ENCODE results near the gene APOBEC2. TPM values are rescaled to one million over a fixed set of nuclear protein-coding genes. Genes with fewer than 3 reads are reported as not detected.
"Not testable (repeated sequence)": the region's sequence is repeated elsewhere in the genome, so short reads cannot be mapped to it uniquely, and the experiment has no call there.

APOBEC2 gene
- total RNA-seq = not detected

- no peak for DNase-seq (ENCODE audit: low spot score)
Observed at GRCh38 chr6:41053041-41053440, at the start of gene APOBEC2. TSS of gene APOBEC2 (plus strand) at chr6:41053202. CDS start at chr6:41053348, 146 bp downstream.

GRCh38 chr6:41006217-41006616 is 46.8 kb upstream of the APOBEC2 start:
- DNase-seq (ENCODE audit: low spot score) = peak; percentile 61

GRCh38 chr6:41006980-41007379 is 46.0 kb upstream of the APOBEC2 start:
- not testable (repeated sequence) for DNase-seq (ENCODE audit: low spot score)

- DNase-seq (ENCODE audit: low spot score) = no peak
Observed at GRCh38 chr6:41008011-41008410, 45.0 kb upstream of the APOBEC2 start.

- no peak for DNase-seq (ENCODE audit: low spot score)
Observed at GRCh38 chr6:41009669-41010068, 43.3 kb upstream of the APOBEC2 start.

GRCh38 chr6:41011673-41012072 is 41.3 kb upstream of the APOBEC2 start:
- DNase-seq (ENCODE audit: low spot score) = no peak

GRCh38 chr6:41013466-41014153 is 39.4 kb upstream of the APOBEC2 start:
- peak; percentile 47 for DNase-seq (ENCODE audit: low spot score)

- no peak for DNase-seq (ENCODE audit: low spot score)
Observed at GRCh38 chr6:41014780-41015179, 38.2 kb upstream of the APOBEC2 start.

GRCh38 chr6:41015860-41016259 is 37.1 kb upstream of the APOBEC2 start:
- not testable (repeated sequence) for DNase-seq (ENCODE audit: low spot score)

GRCh38 chr6:41017663-41018062 is 35.3 kb upstream of the APOBEC2 start:
- DNase-seq (ENCODE audit: low spot score) = no peak

- DNase-seq (ENCODE audit: low spot score) = no peak
Observed at GRCh38 chr6:41021832-41022231, 31.2 kb upstream of the APOBEC2 start.

- DNase-seq (ENCODE audit: low spot score) = no peak
Observed at GRCh38 chr6:41022294-41022693, 30.7 kb upstream of the APOBEC2 start.

GRCh38 chr6:41023114-41023513 is 29.9 kb upstream of the APOBEC2 start:
- DNase-seq (ENCODE audit: low spot score) = no peak

- no peak for DNase-seq (ENCODE audit: low spot score)
Observed at GRCh38 chr6:41025966-41026530, 27.0 kb upstream of the APOBEC2 start.

- DNase-seq (ENCODE audit: low spot score) = no peak
Observed at GRCh38 chr6:41027241-41027640, 25.8 kb upstream of the APOBEC2 start.

GRCh38 chr6:41027799-41028560 is 25.0 kb upstream of the APOBEC2 start:
- DNase-seq (ENCODE audit: low spot score) = peak; percentile 84

GRCh38 chr6:41028561-41029412 is 24.2 kb upstream of the APOBEC2 start:
- DNase-seq (ENCODE audit: low spot score) = no peak

- no peak for DNase-seq (ENCODE audit: low spot score)
Observed at GRCh38 chr6:41032830-41033229, 20.2 kb upstream of the APOBEC2 start.

- no peak for DNase-seq (ENCODE audit: low spot score)
Observed at GRCh38 chr6:41033776-41034175, 19.2 kb upstream of the APOBEC2 start.

- no peak for DNase-seq (ENCODE audit: low spot score)
Observed at GRCh38 chr6:41036186-41036585, 16.8 kb upstream of the APOBEC2 start.

- DNase-seq (ENCODE audit: low spot score) = no peak
Observed at GRCh38 chr6:41036601-41037000, 16.4 kb upstream of the APOBEC2 start.

Measured in mucosa of gallbladder (tissue), 1 donor.